Measurements from ENCODE around the gene DNAJC17.

GRCh38 chr15:40768521-40769273 is 38.6 kb downstream of the DNAJC17 start:
- TF ChIP-seq CTCF (IDR thresholded peaks at IDR 0.05), result no peak
- TF ChIP-seq POLR2A (IDR thresholded peaks at IDR 0.05), result no peak
- peak in 1 of 3 donors; percentile 5 for TF ChIP-seq POLR2AphosphoS5 (IDR thresholded peaks at IDR 0.05)
- no peak for TF ChIP-seq EP300 (IDR thresholded peaks at IDR 0.05; ENCODE audit: low read depth)
